Smooth muscle cell of the brain vasculature (primary cell): ENCODE results near the gene GALR2.

ENCODE experiments used
- DNase-seq: peaks from one replicate; pipeline ENCODE4 v3.0.0-alpha.2; 2012; ENCODE audit warnings: low read depth, low spot score

Gene GALR2

DNA sequence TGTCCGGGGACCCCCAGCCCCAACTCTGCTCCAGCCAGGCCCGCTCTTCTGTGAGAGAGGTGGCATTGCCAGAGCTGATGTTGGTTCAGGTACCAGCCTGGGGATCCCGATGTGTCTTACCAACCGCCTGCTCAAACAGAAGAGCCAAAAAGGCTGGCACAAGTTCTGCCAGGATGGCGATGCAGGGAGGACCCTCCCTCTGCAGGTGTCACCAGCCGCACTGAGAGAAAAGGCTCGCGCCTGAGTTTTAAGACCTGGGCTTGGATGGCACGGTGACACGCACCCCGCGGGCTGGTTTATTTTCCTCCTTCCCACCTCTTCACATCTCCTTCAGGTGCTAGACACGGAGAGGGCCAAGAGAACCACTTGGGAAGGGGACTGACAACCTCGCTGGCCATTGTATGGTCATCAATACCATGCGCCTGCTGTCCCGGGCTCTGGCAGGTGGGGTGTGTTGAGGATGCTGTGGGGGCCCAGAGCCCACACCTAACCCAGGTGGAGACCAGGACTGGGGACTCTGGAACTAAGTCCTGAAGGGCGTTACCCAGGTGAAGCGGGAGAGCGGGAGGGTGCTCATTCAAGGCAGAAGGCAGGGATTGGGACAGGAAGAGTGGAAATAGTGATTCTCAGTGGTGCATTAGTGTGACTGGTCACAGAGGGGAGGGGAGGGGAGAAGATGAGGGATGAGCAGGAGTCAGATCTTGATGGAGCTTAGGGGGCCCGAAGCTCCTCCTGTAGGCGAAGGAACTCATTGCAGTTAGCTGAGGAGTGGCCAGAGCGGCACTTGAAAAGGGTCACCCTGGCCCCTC lies 50.2 kb downstream of the GALR2 start:
- DNase-seq = no peak

DNA sequence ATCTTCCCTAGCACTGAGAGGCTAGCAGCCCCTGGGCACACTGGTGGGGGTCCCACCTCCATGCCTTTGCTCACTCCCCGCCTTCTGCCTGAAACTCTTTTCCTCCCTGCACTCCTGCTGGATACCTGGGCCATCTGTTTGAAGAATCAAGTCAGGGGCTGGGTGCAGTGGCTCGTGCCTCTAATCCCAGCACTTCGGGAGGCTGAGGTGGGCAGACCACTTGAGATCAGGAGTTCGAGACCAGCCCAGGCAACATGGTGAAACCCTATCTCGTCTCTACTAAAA lies 50.8 kb downstream of the GALR2 start:
- DNase-seq = no peak

GRCh38 chr17:76125922-76126321 lies 51.3 kb downstream of the GALR2 start:
- no peak for DNase-seq
